Stomach (tissue), 9 donors: ENCODE data around the gene NSMCE1. TPM values are rescaled to one million over a fixed set of nuclear protein-coding genes. Genes with fewer than 3 reads are reported as not detected.
A peak's percentile ranks its signal among the peaks of the same experiment; 100 is the strongest.

Source experiments
- DNase-seq, 2 donors: peaks; one replicate each; pipeline versions ENCODE4 v3.0.0 to v3.0.0-alpha.2; 2013 to 2019
- H3K27ac ChIP-seq, 5 donors: fragments of 200-600 bp in 4 of 5; sonication (generic) in 4 of 5; one replicate each; pipeline ENCODE4 v1.5.1; 2013 to 2019; ENCODE audit warnings: mild to moderate bottlenecking in 1 of 5, moderate library complexity in 1 of 5
- H3K27me3 ChIP-seq, 3 donors: fragments of 200-600 bp; sonication (generic); one replicate each; pipeline ENCODE4 v1.5.1; 2017 to 2019; ENCODE audit warnings: mixed run types in 1 of 3
- H3K36me3 ChIP-seq, 4 donors: fragments of 200-600 bp; sonication (generic); 1 replicate in 3 of 4; 2 replicates in 1 of 4; pipeline ENCODE4 v1.5.1; 2016 to 2019
- H3K4me1 ChIP-seq, 4 donors: fragments of 200-600 bp; sonication (generic); one replicate each; pipeline ENCODE4 v1.5.1; 2016 to 2019
- H3K4me3 ChIP-seq, 4 donors: fragments of 200-600 bp; sonication (generic) in 3 of 4; one replicate each; pipeline ENCODE4 v1.5.1; 2016 to 2019; ENCODE audit warnings: mild to moderate bottlenecking in 1 of 4
- H3K9me3 ChIP-seq, 4 donors: fragments of 200-600 bp; sonication (generic); one replicate each; pipeline ENCODE4 v1.5.1; 2016 to 2019
- CTCF ChIP-seq, 7 experiments: fragments of 450-650 bp in 4 of 7; fragments of 200-600 bp in 3 of 7; sonication (generic) in 3 of 7; IDR thresholded peaks; one replicate each; pipeline ENCODE4 v1.5.1; 2016 to 2019; ENCODE audit warnings: antibody characterized with exemption in 7 of 7, control low read depth in 2 of 7, mild to moderate bottlenecking in 1 of 7
- EP300 ChIP-seq: sonication (generic); formaldehyde crosslinking; IDR thresholded peaks from one replicate; pipeline ENCODE4 v1.6.1; 2017; ENCODE audit warnings: antibody characterized with exemption
- POLR2A ChIP-seq, 4 donors: fragments of 450-650 bp; IDR thresholded peaks; one replicate each; pipeline ENCODE4 v1.6.1; 2016; ENCODE audit warnings: antibody characterized with exemption in 4 of 4, control low read depth in 2 of 4, mild to moderate bottlenecking in 1 of 4, moderate library complexity in 1 of 4
- POLR2AphosphoS5 ChIP-seq, 3 donors: sonication (generic); formaldehyde crosslinking; IDR thresholded peaks; one replicate each; pipeline ENCODE4 v1.6.1; 2016; ENCODE audit warnings: antibody characterized with exemption in 3 of 3
- WGBS, 5 donors: extraction: QIAGEN DNeasy Blood & Tissue Kit in 3 of 5; methylation state at CpG; one replicate each; pipeline versions ENCODE4 v1.1.5 to v1.1.7; 2013 to 2018; 5-methylcytosine and 5-hydroxymethylcytosine counted together
- intact Hi-C: fragments of 100-400 bp; cut with DNase I; formaldehyde crosslinking; loops from one replicate; pipeline ENCODE4 v1.15.1; 2023; ENCODE audit warnings: low total_unique reads
- polyA plus RNA-seq, 3 donors: library from polyadenylated mRNA; stranded (reverse); fragments of 200-250 nt; gene quantifications; one replicate each; pipeline ENCODE4 v1.2.3, GENCODE V29; 2013
- total RNA-seq, 5 donors: library from RNA; depleted of rRNA; stranded (reverse); fragments of >200 nt; gene quantifications; one replicate each; pipeline versions ENCODE4 v1.1.0 to v1.2.3, GENCODE V29; 2014 to 2016
- donor health status: healthy with polysubstance abuse.
- donor health status: Bipolar disorder and iron deficiency.
- donor health status: healthy.

Gene NSMCE1
- total and polyA plus RNA-seq, 8 donors = 9.3 to 120 (median 46.2) TPM

GRCh38 chr16:27257271-27257670, 11.3 kb downstream of the NSMCE1 start:
- no peak for DNase-seq
- H3K4me1 ChIP-seq = peaks cover 9 to 84% (median 45%) of the 10 kb centered on the region in 4 donors
- H3K9me3 ChIP-seq = no peaks in the 10 kb centered on the region
- peaks cover 6 to 30% (median 25%) of the 10 kb centered on the region in 4 donors for H3K36me3 ChIP-seq
- intact Hi-C loops = no loop called here
- peak overlapping the region in 4 of 5 donors; percentile 73 to 84 (median 80) for H3K27ac ChIP-seq
- no peaks in the 10 kb centered on the region for H3K27me3 ChIP-seq
- WGBS, 5 donors = 91 to 95% (median 93%) methylated on average over 14 of the region's 14 CpGs
- no peak for TF ChIP-seq EP300
- TF ChIP-seq POLR2A (IDR thresholded peaks at IDR 0.05) = no peak
- no peak for TF ChIP-seq POLR2AphosphoS5 (IDR thresholded peaks at IDR 0.05)
- TF ChIP-seq CTCF (IDR thresholded peaks at IDR 0.05) = no peak
- H3K4me3 ChIP-seq = no peak overlapping the region

- Histone ChIP-seq H3K9me3 (no peaks in the 10 kb centered on the region), H3K4me3 (no peak overlapping the region), H3K4me1 (peaks cover 9 to 80% (median 44%) of the 10 kb centered on the region in 4 donors), H3K36me3 (peaks cover 6 to 30% (median 25%) of the 10 kb centered on the region in 4 donors), H3K27ac (peak overlapping the region in 3 of 5 donors; percentile 73 to 84 (median 81)), H3K27me3 (no peaks in the 10 kb centered on the region)
- intact Hi-C loops = no loop called here
- DNase-seq = no peak
- TF ChIP-seq CTCF (IDR thresholded peaks at IDR 0.05) = no peak
- TF ChIP-seq EP300 = no peak
- no peak for TF ChIP-seq POLR2A (IDR thresholded peaks at IDR 0.05)
- no peak for TF ChIP-seq POLR2AphosphoS5 (IDR thresholded peaks at IDR 0.05)
- WGBS, 5 donors = 96 to 100% (median 98%) methylated on average over 3 of the region's 3 CpGs
Measured at GRCh38 chr16:27256861-27257260, 11.7 kb downstream of the NSMCE1 start.

GRCh38 chr16:27254262-27254811, 14.2 kb downstream of the NSMCE1 start:
- Histone ChIP-seq H3K27ac (peak overlapping the region in 4 of 5 donors; percentile 63 to 84 (median 74)), H3K27me3 (no peaks in the 10 kb centered on the region), H3K9me3 (no peaks in the 10 kb centered on the region), H3K4me1 (peaks cover 9 to 65% (median 41%) of the 10 kb centered on the region in 4 donors), H3K36me3 (peaks cover 6 to 30% (median 25%) of the 10 kb centered on the region in 4 donors), H3K4me3 (no peak overlapping the region)
- WGBS, 5 donors = 78 to 89% (median 86%) methylated on average over 3 of the region's 3 CpGs
- intact Hi-C loops = no loop called here
- TF ChIP-seq POLR2AphosphoS5 (IDR thresholded peaks at IDR 0.05) = peak in 2 of 3 donors; percentile 51 to 77
- TF ChIP-seq CTCF (IDR thresholded peaks at IDR 0.05) = no peak
- no peak for TF ChIP-seq EP300
- DNase-seq = no peak

- Histone ChIP-seq H3K27ac (peak overlapping the region in 4 of 5 donors; percentile 63 to 84 (median 74)), H3K27me3 (no peaks in the 10 kb centered on the region), H3K4me1 (peaks cover 9 to 57% (median 34%) of the 10 kb centered on the region in 4 donors), H3K9me3 (no peaks in the 10 kb centered on the region), H3K4me3 (no peak overlapping the region), H3K36me3 (peaks cover 6 to 30% (median 25%) of the 10 kb centered on the region in 4 donors)
- TF ChIP-seq EP300 = no peak
- TF ChIP-seq POLR2AphosphoS5 (IDR thresholded peaks at IDR 0.05) = peak in 1 of 3 donors; percentile 33
- DNase-seq = no peak
- intact Hi-C loops = no loop called here
- WGBS, 5 donors = 66 to 82% (median 73%) methylated on average over 6 of the region's 6 CpGs
Measured at GRCh38 chr16:27253526-27253930, 15.0 kb downstream of the NSMCE1 start.

- DNase-seq = no peak
- 89 to 92% (median 90%) methylated on average over 6 of the region's 6 CpGs for WGBS, 5 donors
- TF ChIP-seq EP300 = no peak
- peaks cover 6 to 28% (median 22%) of the 10 kb centered on the region in 4 donors for H3K36me3 ChIP-seq
- H3K4me1 ChIP-seq = peaks cover 9 to 45% (median 27%) of the 10 kb centered on the region in 4 donors
- peak overlapping the region in 3 of 5 donors; percentile 66 to 84 (median 81) for H3K27ac ChIP-seq
- intact Hi-C loops = no loop called here
- no peak overlapping the region for H3K4me3 ChIP-seq
- no peaks in the 10 kb centered on the region for H3K27me3 ChIP-seq
- H3K9me3 ChIP-seq = no peaks in the 10 kb centered on the region
Measured at GRCh38 chr16:27252206-27252585, 16.4 kb downstream of the NSMCE1 start.
